22Rv1 (cell line): ENCODE results near the gene LMO7.
"Not testable (repeated sequence)": the region's sequence is repeated elsewhere in the genome, so short reads cannot be mapped to it uniquely, and the experiment has no call there.

Source experiments
- H3K27ac ChIP-seq: fragments of 450-650 bp; 2 replicates; pipeline ENCODE4 v1.5.1; 2017
- CTCF ChIP-seq: fragments of 450-650 bp; IDR thresholded peaks from 2 replicates; pipeline ENCODE4 v1.5.1; 2017; ENCODE audit warnings: mild to moderate bottlenecking
- ZFX ChIP-seq: fragments of 450-650 bp; IDR thresholded peaks from 2 replicates; pipeline ENCODE4 v1.6.1; 2017; ENCODE audit warnings: antibody characterized with exemption, borderline replicate concordance

Gene LMO7

DNA sequence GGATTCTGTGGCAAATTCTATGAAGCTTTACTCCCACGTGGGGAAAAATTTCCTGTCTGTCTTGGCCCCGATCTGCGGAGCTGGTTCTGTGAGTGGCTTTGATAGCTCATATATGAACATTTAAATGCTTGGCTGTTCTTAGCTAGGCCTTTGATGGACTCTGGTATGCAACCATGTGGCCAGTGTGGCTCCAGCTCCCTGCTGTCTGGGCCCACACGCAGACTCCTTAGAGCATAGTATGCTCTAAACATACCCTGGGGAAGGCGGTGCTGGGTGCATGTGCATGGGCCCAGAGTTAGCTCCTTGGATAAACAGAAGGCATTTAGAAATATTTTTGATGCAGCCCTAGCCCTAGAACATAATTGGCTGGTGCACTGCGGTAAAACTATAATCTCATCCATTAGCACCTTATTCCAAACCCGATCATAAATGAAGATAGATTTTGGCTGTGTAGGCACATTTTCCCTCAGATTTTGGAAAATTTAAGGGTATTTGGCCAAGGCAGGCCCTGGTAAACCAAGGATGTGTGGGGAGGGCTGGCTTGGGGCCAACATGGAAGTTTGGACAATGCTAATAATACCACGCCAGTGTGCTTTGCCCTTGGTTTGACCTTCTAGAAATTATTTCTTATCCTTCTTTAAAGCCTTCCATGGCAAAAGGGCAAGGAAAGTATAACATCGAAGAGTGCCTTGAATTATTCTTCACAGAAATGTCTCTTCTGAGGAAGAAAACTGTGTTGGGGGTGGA, 153.5 kb downstream of the LMO7 start:
- H3K27ac ChIP-seq: no peak overlapping the region
- no peak for TF ChIP-seq ZFX
- no peak for TF ChIP-seq CTCF

DNA sequence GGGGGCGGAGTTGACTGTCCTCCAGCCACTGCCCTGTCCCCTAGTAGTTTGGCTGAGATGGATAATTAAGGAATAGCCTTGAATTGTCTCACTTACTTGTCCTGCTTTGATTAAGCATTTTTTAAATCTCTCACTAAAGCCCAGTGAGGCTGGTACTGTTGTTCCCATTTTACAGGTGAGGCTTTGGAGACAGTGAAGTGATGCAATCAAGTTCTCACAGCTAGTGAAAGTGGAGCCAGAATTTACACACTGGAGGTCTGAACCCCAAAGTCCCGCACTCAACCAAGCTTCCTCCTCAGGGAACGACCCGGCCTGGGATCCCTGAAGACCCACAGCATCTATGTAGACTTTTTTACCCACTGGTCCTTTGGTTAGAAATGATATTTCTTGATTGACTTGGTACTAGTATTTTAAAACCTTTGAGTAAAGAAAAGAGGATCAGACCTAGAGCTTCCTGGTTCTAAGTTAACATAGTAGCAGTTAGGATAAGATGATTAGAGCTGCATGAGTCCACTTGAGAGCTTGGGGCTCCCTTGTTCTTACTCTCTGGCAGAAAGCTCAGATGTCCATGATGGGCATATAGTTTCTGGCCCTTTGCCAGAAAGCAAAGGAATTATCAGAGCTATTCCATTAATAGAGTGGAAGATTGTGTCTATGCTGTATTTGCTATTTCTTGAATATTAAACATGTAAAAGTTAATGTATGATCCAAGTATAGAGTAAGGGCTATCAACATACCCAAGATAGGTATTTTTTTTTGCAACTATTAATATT, 154.3 kb downstream of the LMO7 start:
- TF ChIP-seq ZFX: no peak
- TF ChIP-seq CTCF: no peak
- H3K27ac ChIP-seq: no peak overlapping the region

DNA sequence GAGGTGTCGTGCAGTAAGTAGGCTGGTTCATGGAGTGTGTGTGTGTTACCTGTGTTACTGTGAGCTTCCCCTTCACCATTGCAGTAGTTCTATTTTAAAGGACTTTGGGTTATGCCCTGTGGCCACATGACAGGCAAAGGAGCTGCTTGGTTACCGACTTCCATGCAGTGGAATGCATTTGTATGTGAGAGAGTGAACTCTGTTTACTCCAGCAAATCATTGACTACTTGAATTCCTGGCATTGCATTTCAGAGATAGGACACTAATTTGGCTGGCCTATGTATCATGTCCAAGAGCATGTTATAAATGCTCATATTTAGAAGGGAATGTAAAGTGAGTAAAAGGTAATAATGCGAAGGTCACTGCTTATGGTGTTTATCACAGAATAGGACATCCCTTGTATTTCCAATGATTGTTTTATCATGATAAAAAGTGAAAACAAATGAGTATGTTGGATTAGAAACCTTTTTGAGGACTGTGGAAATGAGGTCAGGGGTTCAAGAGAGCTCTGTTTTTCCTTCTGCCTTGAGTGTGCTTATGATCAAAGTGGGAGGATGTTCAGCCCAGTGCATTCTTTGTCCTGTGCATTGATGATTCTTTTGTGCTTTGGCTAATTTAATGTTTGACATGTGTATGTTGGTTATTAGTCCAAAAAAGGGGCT, 156.5 kb downstream of the LMO7 start:
- no peak overlapping the region for H3K27ac ChIP-seq
- TF ChIP-seq ZFX (no peak), CTCF (no peak)

DNA sequence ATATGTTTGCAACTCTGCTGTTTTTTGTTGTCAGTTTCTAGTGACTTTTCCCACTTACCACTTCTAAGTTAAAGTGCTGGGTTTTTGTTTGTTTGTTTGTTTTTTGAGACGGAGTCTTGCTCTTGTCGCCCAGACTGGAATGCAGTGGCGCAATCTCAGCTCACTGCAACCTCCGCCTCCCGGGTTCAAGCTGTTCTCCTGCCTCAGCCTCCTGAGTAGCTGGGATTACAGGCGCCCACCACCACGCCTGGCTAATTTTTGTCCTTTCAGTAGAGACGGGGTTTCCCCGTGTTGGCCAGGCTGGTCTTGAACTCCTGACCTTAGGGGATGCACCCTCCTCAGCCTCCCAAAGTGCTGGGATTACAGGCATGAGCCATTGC, 157.0 kb downstream of the LMO7 start:
- not testable (repeated sequence) for H3K27ac ChIP-seq

DNA sequence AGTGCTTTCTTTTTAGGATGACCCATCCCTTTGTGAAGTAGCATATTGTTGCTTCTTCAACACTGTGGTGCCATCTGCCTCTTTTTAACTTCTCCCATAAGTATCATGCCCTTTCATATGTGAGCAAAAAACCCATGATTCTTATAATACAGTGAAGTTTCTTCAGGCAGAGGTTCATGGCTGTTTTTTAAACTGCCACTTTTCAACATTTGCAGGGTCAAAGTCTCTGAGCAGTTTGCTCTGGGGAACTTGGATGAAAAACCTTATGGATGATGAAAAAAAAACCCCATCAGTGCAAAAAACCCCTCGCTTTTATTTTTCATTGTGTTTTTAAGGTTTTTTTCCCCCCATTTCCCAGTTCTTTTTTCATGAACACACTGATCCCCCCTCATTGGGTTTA, 158.5 kb downstream of the LMO7 start:
- no peak for TF ChIP-seq ZFX
- TF ChIP-seq CTCF: no peak
- H3K27ac ChIP-seq: no peak overlapping the region

GRCh38 chr13:75795274-75795673, 159.1 kb downstream of the LMO7 start:
- no peak for TF ChIP-seq CTCF
- TF ChIP-seq ZFX: no peak

DNA sequence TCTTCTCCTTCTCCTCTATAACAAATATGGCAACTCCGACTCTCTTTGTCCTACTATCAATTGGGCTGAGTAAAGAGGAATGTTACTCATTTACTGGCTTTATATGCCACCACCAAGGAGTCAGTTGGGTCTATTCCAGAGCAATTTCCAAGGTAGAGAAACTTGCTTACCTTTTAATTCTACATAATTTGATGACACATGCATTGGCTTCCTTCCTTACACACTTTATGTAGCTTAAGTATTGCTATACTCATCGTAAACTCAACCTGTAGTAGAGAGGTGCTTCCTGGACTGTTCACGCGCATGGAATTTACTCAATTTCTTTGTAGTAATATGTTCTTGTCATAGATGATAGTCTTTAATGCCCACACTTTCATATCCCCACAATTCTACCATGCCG, 160.7 kb downstream of the LMO7 start:
- H3K27ac ChIP-seq: no peak overlapping the region
- TF ChIP-seq CTCF: no peak
- no peak for TF ChIP-seq ZFX

More at GRCh38 chr13:75795274-75795673, 159.1 kb downstream of the LMO7 start:
- no peak overlapping the region for H3K27ac ChIP-seq
